Heart left ventricle (tissue), 13 donors: ENCODE measurements around the gene RNPEPL1.
A peak's percentile ranks its signal among the peaks of the same experiment; 100 is the strongest.

Experiments
- CTCF ChIP-seq, 12 donors: fragments of 200-600 bp; sonication (generic) in 4 of 12; IDR thresholded peaks; one replicate each; pipeline versions ENCODE4 v1.5.0 to v1.8.0; 2018 to 2022; ENCODE audit warnings: antibody characterized with exemption in 12 of 12, mild to moderate bottlenecking in 5 of 12
- POLR2A ChIP-seq, 2 donors: fragments of 450-650 bp; IDR thresholded peaks; one replicate each; pipeline ENCODE4 v1.6.1; 2017; ENCODE audit warnings: antibody characterized with exemption in 2 of 2, mild to moderate bottlenecking in 2 of 2, moderate library complexity in 2 of 2
- donor health status: ischemic (EF 13 %, LVEDD 7.1; RV severe dilation, severe dysfunction).
- donor health status: DM: no; HTN: yes; CAD: no.
- donor health status: DM: no; HTN: no; CAD: no.
- donor health status: ischemic (EF 25% LVEDD 6.9; RV normal size, moderate dysfunction).
- donor health status: ischemic (EF 25% LVEDD 5.7; RV mildly dilated, moderate dysfunction).
- donor health status: ischemic (EF 35%, LVEDD 5.7; RV mildly dilated, moderate dysfunction).
- donor health status: nonischemic (EF 11% LVEDD 7.7; RV severe dilation, severe dysfunction).
- donor health status: DM: yes; HTN: yes; CAD: no.
- donor health status: PGD.
- donor health status: ischemic (EF 29% LVEDD 5.4; RV normal size, mild dysfunction).
- donor health status: nonischemic (EF 23%, LVEDD 6.1; RV moderate dilation, normal function).

- peak in 3 of 12 donors; percentile 6 to 26 (median 21) for TF ChIP-seq CTCF (IDR thresholded peaks at IDR 0.05)
- peak in 1 of 2 donors; percentile 11 for TF ChIP-seq POLR2A (IDR thresholded peaks at IDR 0.05)
Observed at GRCh38 chr2:240567872-240568677, at the start of gene RNPEPL1.
